GM19397 (cell line): ENCODE results near the gene LAX1.
"Not testable (repeated sequence)": the region's sequence is repeated elsewhere in the genome, so short reads cannot be mapped to it uniquely, and the experiment has no call there.

ENCODE experiments used
- ATAC-seq: cut with Tn5 transposase; IDR thresholded peaks from one replicate; pipeline ENCODE4 v1.9.1; 2021; ENCODE audit warnings: mild to moderate bottlenecking, moderate library complexity; ENCODE audit not compliant: unreplicated experiment

Gene LAX1

GRCh38 chr1:203764105-203765028, 616 bp upstream of the LAX1 start:
- ATAC-seq, result no peak

GRCh38 chr1:203768256-203768655, 3.3 kb downstream of the LAX1 start:
- no peak for ATAC-seq

- no peak for ATAC-seq
Observed at GRCh38 chr1:203769505-203770343, 4.7 kb downstream of the LAX1 start.

- ATAC-seq, result no peak
Observed at GRCh38 chr1:203771901-203772301, 6.9 kb downstream of the LAX1 start.

GRCh38 chr1:203772836-203773235, 7.9 kb downstream of the LAX1 start:
- ATAC-seq, result no peak

- no peak for ATAC-seq
Observed at GRCh38 chr1:203776636-203777035, 11.7 kb downstream of the LAX1 start.

GRCh38 chr1:203777596-203777995, 12.6 kb downstream of the LAX1 start:
- ATAC-seq, result no peak

- no peak for ATAC-seq
Observed at GRCh38 chr1:203778146-203778545, 13.2 kb downstream of the LAX1 start.

GRCh38 chr1:203778789-203779188, 13.8 kb downstream of the LAX1 start:
- ATAC-seq, result no peak

GRCh38 chr1:203781962-203782361, 17.0 kb downstream of the LAX1 start:
- ATAC-seq, result no peak

- no peak for ATAC-seq
Observed at GRCh38 chr1:203789966-203790365, 25.0 kb downstream of the LAX1 start.

GRCh38 chr1:203791498-203791897, 26.5 kb downstream of the LAX1 start:
- ATAC-seq, result no peak

GRCh38 chr1:203792486-203792885, 27.5 kb downstream of the LAX1 start:
- ATAC-seq, result no peak

GRCh38 chr1:203793561-203793960, 28.6 kb downstream of the LAX1 start:
- not testable (repeated sequence) for ATAC-seq

- ATAC-seq, result no peak
Observed at GRCh38 chr1:203794764-203795440, 29.9 kb downstream of the LAX1 start.

GRCh38 chr1:203795441-203796235, 30.7 kb downstream of the LAX1 start, which contains the start of the genes ZBED6 and ZC3H11A:
Gene ZBED6, plus strand, starts transcription at chr1:203795623. Its CDS starts 1,900 bp downstream, at chr1:203797523.
Gene ZC3H11A, plus strand, starts transcription at chr1:203795623. Its CDS starts 21,448 bp downstream, at chr1:203817071.
- ATAC-seq, result peak; percentile 96

- ATAC-seq, result no peak
Observed at GRCh38 chr1:203796236-203796605, 31.2 kb downstream of the LAX1 start.

- no peak for ATAC-seq
Observed at GRCh38 chr1:203797216-203797615, 32.2 kb downstream of the LAX1 start.

- ATAC-seq, result no peak
Observed at GRCh38 chr1:203797948-203798655, 33.1 kb downstream of the LAX1 start.

GRCh38 chr1:203799157-203799556, 34.2 kb downstream of the LAX1 start:
- ATAC-seq, result no peak
